Spleen (tissue), 7 donors: ENCODE results near the gene MACROD2.

Experiments used
- CTCF ChIP-seq, 11 experiments: fragments of 200-600 bp in 7 of 11; fragments of 450-650 bp in 4 of 11; sonication (generic) in 4 of 11; IDR thresholded peaks in 8 of 11; conservative IDR thresholded peaks in 3 of 11; 1 replicate in 7 of 11; 2 replicates in 4 of 11; pipeline versions ENCODE4 v1.4.0 to v1.8.0; 2016 to 2021; ENCODE audit warnings: antibody characterized with exemption in 11 of 11, inconsistent platforms in 4 of 11, mild to moderate bottlenecking in 1 of 11
- POLR2A ChIP-seq, 3 donors: fragments of 450-650 bp; IDR thresholded peaks; one replicate each; pipeline ENCODE4 v1.5.1; 2017; ENCODE audit warnings: antibody characterized with exemption in 3 of 3, mild to moderate bottlenecking in 1 of 3
- POLR2AphosphoS5 ChIP-seq, 3 donors: sonication (generic); formaldehyde crosslinking; IDR thresholded peaks; one replicate each; pipeline ENCODE4 v1.5.1; 2017; ENCODE audit warnings: antibody characterized with exemption in 3 of 3
- donor health status: DM: no; HTN: no; CAD: no; lungs with moderate emphysema.
- donor health status: DM: no; HTN: no; CAD: no.
- donor health status: DM: no; HTN: no; CAD: no.

- TF ChIP-seq POLR2A (IDR thresholded peaks at IDR 0.05) (no peak), POLR2AphosphoS5 (IDR thresholded peaks at IDR 0.05) (no peak), CTCF (IDR thresholded peaks at IDR 0.05 in 8 of 11, conservative IDR thresholded peaks at IDR 0.05 in 3 of 11) (no peak)
These were observed 1981.7 kb downstream of the MACROD2 start for GRCh38 chr20:15977026-15977425.
